Measurements from ENCODE around the gene TMEM219. TPM values are rescaled to one million over a fixed set of nuclear protein-coding genes. Genes with fewer than 3 reads are reported as not detected.
"Not testable (repeated sequence)": the region's sequence is repeated elsewhere in the genome, so short reads cannot be mapped to it uniquely, and the experiment has no call there.

TMEM219 gene
- total RNA-seq, 4 donors from 2014 or later, result 118 to 143 (median 130) TPM

- TF ChIP-seq CTCF (IDR thresholded peaks at IDR 0.05) (no peak), POLR2A (IDR thresholded peaks at IDR 0.05) (no peak)
- no peak for DNase-seq (ENCODE audit: low spot score in 2 of 2)
- H3K4me3 ChIP-seq (ENCODE audit: low read depth, poor library complexity, severe bottlenecking), result no peak overlapping the region
- WGBS, 2 donors, result 42 to 44% methylated on average over 24 of the region's 26 CpGs
- intact Hi-C loops (cut with DNase I; ENCODE audit: low total_unique reads), result no loop called here
These were observed 47.4 kb downstream of the TMEM219 start for GRCh38 chr16:30009085-30009862.

- no peak for DNase-seq (ENCODE audit: low spot score in 2 of 2)
- WGBS, 2 donors, result 4 to 11% methylated on average over 18 to 33 of the region's 34 CpGs
- no peak overlapping the region for H3K4me3 ChIP-seq (ENCODE audit: low read depth, poor library complexity, severe bottlenecking)
- intact Hi-C loops (cut with DNase I; ENCODE audit: low total_unique reads), result no loop called here
- no peak for TF ChIP-seq POLR2A (IDR thresholded peaks at IDR 0.05)
- no peak for TF ChIP-seq CTCF (IDR thresholded peaks at IDR 0.05)
These were observed 48.3 kb downstream of the TMEM219 start for GRCh38 chr16:30009990-30010843.

- TF ChIP-seq CTCF (IDR thresholded peaks at IDR 0.05), result no peak
- TF ChIP-seq POLR2A (IDR thresholded peaks at IDR 0.05), result no peak
- no peak for DNase-seq (ENCODE audit: low spot score in 2 of 2)
- intact Hi-C loops (cut with DNase I; ENCODE audit: low total_unique reads), result no loop called here
- no peak within 1 kb of the TSS for H3K4me3 ChIP-seq (ENCODE audit: low read depth, poor library complexity, severe bottlenecking)
- WGBS, 2 donors, result 0 to 1% methylated on average over 6 to 54 of the region's 99 CpGs
These were observed 49.2 kb downstream of the TMEM219 start, which contains the start of gene DOC2A for GRCh38 chr16:30010844-30011713. DOC2A (minus strand) TSS chr16:30011027; CDS start chr16:30010222, 805 bp downstream.

GRCh38 chr16:30011714-30012504 lies 50.0 kb downstream of the TMEM219 start:
- TF ChIP-seq CTCF (IDR thresholded peaks at IDR 0.05) (no peak), POLR2A (IDR thresholded peaks at IDR 0.05) (no peak)
- DNase-seq (ENCODE audit: low spot score in 2 of 2), result no peak
- H3K4me3 ChIP-seq (ENCODE audit: low read depth, poor library complexity, severe bottlenecking), result no peak overlapping the region
- intact Hi-C loops (cut with DNase I; ENCODE audit: low total_unique reads), result no loop called here
- 27 to 29% methylated on average over 21 to 30 of the region's 31 CpGs for WGBS, 2 donors

GRCh38 chr16:30012598-30012997 lies 50.7 kb downstream of the TMEM219 start:
- 85% methylated on average over 14 of the region's 14 CpGs for WGBS, 2 donors
- intact Hi-C loops (cut with DNase I; ENCODE audit: low total_unique reads); H3K4me3 ChIP-seq (ENCODE audit: low read depth, poor library complexity, severe bottlenecking); DNase-seq (ENCODE audit: low spot score in 2 of 2): not testable (repeated sequence)

- 87 to 94% methylated on average over 7 of the region's 7 CpGs for WGBS, 2 donors
- H3K4me3 ChIP-seq (ENCODE audit: low read depth, poor library complexity, severe bottlenecking); DNase-seq (ENCODE audit: low spot score in 2 of 2); intact Hi-C loops (cut with DNase I; ENCODE audit: low total_unique reads): not testable (repeated sequence)
These were observed 53.6 kb downstream of the TMEM219 start for GRCh38 chr16:30015450-30015849.
